GM18498 (cell line): ENCODE data around the gene BMP7.
"Not testable (repeated sequence)": the region's sequence is repeated elsewhere in the genome, so short reads cannot be mapped to it uniquely, and the experiment has no call there.

ENCODE experiments used
- ATAC-seq: cut with Tn5 transposase; IDR thresholded peaks from one replicate; pipeline ENCODE4 v1.9.1; 2021; ENCODE audit warnings: mild to moderate bottlenecking, moderate library complexity; ENCODE audit not compliant: unreplicated experiment

BMP7 gene

DNA sequence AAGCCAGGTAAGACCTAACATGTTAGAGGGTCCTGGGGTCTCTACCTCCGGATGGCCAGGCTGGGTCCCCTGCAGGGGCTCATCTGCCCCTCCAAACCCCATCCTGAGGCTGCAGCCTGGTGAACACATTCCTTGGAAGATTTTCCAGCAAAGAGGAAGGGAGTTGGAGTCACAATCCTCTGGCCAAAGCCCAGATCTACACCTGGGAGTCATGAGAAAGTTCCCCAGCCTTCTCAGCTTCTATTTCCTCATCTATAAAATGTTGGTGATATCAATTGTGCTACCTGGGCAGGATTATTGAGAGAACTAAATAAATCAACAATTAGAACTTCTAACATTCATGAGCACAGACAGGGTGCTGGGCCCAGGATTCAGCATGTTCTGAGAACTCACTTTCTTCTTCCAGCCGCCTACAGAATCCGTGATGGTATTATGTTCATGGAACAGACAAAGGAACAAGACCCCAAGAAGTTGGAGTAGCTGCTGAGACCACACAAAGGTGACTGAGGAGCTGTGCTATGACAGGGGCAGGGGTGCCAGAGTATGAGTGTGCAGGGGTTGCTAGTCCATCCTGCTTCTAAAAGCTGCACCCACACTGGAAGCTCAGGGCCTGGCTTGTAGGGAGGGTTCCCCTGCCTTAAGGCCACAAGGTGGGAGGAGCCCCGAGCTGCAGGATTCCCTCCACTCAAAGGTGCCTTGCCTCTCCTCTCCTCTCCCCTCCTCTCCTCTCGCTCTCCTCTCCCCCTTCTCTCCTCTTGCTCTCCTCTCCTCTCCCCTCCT is 68.9 kb downstream of the BMP7 start:
- no peak for ATAC-seq

DNA sequence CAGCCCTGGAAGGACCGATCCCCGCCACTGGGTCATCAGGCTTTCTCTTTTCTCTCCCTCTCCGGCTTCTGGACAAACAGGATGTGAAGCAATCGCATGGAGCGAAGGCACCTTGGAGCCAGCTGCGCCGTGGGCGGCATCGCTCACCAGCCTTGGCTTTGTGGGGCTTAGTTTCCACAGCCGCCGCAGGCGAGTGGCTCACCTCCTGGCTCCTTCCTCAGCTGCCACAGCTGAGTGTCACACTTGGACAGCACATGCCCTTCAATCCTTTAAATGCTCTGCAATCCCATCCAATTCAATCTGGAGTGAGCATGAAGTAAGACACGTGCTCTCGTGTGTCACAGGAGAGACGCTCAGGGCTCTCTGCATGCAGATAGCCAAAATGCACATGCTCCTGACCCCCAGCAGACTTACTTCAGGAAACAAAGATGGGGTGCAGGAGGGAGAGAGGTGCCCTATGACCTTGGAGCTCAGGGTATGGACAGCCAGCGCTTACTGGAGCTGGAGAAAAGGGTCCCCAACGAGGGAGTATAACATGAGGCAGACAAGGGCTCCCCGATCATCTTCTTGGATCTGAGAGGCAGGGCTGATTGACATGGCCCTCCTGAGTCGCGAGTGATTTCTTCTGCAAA is 70.9 kb downstream of the BMP7 start:
- ATAC-seq, result no peak

DNA sequence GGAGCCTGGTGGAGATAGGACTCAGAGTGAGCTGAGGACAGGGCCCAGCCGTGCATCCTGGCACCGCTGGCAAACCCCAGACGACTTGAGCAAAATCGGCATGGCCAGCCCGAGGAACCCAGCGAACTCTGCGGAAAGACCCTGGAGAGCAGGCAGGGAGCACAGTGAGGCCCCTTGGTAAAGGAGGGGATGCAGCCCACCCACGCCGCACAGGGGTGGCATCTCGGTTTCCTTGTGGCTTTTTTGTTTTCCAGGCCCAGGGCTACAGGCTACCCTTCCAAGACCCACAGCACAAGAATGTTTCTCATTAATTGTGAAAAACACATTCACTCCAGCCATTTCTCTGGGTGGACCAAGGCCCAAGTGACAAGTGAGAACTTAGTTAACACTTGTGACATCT is 71.4 kb downstream of the BMP7 start:
- no peak for ATAC-seq

DNA sequence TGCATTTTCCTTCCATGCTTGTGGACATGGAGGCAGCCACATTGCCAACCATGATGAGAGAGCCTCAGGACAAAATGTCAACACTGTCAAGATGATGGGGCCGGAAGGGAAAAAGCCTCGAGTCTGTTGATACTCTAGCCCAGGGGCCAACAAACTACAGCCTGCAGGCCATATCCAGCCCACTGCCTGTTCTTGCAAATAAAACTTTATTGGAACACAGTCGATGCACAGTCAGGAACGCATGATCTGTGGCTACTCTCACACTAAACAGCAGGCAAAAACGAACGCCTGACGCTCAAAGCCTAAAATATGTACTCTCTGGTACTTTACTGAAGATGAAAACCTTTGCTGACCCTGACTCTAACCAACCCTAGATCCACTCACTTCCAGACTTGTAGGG is 72.3 kb downstream of the BMP7 start:
- no peak for ATAC-seq

DNA sequence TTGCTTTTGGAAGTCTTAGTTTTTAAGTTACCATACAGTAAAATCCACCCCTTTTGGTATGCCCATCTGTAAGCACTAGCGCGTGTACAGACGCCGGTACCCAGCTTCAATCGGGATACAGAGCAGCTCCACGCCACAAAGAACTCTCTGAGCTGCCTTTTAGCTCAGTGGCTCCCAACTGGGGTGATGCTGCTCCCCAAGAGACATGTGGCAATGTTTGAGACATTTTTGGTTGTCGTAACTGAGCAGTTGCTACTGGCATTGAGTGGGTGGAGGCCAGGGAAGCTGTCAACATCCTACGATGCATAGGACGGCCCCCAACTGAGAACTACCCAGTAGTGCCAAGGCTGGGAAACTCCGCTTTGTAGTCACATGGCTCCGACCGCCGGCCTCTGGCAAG is 73.3 kb downstream of the BMP7 start:
- ATAC-seq, result no peak

DNA sequence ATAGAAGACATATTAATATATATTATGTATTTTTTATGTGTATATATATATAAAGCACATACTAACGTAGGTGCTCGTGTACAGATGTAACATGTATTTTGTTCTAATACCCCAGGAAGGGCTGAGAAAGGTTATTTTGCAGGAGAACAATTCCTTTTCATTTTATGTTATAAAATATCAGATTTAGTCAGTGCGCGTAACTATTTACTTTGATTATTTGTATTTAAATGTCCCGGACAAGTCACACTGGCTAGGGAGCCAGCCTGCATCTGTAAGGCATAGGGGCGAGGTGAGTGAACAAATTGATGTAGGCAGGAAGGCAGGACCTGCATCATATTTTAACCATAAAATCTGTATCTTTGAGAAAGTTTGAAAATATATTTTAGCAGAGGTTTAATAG is 74.1 kb downstream of the BMP7 start:
- ATAC-seq, result no peak

DNA sequence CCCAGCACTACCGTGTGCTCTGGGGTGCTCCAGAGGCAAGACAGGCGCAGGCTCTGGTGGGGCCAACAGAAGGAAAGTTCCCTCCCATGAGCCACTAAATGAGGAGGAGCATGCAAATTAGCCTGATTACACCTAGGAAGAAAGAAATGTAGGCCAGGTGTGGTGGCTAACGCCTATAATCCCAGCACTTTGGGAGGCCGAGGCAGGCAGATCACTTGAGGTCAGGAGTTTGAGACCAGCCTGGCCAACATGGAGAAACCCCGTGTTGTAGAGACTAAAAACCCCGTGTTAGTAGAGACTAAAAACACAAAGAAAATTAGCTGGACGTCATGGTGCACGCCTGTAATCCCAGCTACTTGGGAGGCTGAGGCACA is 75.2 kb downstream of the BMP7 start:
- ATAC-seq, result not testable (repeated sequence)

DNA sequence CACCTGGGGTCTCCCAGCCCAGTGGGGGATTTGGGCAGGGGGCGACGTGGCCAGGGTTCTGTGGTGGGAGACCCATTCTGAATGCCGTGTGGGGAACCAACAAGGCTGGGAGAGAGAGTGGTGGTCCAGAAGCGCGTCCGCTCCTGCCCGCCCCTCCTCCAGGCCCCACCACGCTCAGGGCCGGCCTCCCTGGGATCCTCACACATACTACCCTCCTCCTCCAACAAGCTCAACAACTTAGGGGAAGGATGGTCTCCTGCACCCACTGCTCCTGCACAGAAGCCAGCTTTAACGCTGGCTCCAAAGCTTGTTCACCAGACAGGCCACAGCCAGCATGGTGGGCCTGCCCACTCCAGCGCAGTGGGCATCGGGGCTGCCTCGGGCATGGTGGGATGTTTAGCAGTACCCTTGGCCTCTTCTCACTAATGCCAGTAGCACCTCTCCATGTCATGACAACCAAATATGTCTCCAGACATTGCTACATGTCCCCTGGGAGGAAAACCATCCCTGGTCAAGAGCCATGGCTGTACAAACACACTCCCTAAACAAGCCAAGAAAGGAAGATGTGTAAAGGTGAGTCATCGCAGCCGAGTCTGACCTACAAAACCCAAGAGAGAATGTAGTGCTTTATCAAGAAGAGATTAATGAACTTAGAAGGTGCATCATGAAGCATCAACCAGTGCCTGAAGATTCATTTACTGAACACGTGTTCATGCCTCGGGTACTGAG is 75.7 kb downstream of the BMP7 start:
- no peak for ATAC-seq

DNA sequence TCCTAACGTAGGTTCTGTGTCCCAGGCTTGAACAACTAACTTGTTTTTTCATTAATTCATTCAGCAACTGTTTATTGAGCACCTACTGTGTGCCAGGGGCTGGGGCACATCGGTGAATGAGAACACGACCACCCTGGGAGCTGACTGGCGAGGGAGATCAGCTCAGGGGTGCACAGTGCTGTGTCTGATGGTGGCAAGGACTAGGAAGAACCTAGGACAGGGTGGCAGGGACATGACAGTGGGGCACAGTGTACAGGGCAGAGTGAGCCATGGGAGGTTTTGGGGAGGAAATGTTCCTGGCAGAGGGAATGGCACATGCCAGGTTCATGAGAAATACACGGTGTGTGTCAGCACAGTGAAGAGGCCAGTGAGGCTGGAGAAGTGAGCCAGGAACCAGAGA is 76.7 kb downstream of the BMP7 start:
- no peak for ATAC-seq

DNA sequence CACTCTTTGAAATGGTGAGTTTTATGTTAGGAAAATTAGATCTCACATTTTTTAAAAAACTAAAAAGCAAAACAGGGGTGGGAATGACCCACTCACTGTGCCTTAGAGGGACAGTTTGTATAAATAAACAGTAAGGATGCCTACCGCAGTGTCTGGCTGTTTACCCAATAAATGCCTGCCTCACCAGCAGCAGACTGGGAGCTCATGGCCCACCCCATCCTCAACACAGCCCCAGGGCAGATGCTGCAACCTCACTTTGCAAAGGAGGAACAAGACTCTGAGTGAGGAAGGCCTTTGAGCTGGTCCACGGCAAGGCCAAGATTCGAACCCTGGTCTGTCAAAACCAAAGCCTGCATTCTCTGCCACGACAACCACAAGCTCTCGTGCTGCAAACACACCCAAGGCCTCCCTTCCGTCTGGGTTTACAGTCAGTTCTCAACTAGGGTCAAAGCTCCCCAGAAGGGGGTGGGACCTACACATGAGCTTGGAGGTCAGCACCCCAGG is 77.8 kb downstream of the BMP7 start:
- ATAC-seq, result no peak

DNA sequence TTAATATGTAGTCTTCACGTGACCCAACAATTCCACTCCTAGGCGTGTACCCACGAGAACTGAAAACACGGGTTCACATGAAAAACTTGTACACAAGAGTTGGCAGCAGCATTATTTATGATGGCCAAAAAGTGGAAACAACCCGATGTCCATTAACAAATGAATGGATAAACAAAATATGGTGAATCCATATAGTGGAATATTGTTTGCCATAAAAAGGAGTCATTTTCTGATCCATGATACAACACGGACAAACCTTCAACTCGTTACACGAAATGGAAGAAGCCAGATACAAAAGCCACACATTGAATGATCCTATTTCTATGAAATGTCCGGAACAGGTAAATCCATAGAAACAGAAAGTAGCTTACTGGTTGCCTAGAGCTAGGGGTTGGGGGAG is 78.4 kb downstream of the BMP7 start:
- no peak for ATAC-seq

DNA sequence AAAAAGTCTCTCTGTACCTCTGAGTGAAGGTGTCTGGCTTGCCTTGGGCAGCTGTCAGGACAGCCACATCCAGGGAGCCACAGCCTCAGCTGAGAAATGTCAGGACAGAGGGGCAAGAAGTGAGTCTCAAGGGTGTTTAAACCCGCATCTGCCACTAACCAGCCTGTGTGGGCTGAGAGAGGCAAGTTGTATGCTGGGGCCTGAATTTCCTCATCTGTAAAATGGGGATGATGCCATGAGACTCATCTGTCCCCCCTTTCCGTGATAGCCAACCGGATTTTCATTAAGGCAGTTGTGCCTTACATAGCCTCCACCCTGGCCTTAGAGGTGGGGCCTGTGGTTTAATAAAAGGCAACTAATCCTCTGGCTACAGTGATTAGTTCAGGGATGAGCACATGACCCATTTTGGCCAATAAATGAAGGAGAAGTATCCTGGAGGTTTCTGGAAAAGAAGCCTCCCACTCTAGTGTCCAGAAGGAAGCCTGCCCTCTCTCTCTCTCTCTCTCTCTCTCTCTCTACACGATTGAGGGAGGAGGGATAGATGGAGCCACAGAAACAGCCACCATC is 79.3 kb downstream of the BMP7 start:
- ATAC-seq, result no peak

DNA sequence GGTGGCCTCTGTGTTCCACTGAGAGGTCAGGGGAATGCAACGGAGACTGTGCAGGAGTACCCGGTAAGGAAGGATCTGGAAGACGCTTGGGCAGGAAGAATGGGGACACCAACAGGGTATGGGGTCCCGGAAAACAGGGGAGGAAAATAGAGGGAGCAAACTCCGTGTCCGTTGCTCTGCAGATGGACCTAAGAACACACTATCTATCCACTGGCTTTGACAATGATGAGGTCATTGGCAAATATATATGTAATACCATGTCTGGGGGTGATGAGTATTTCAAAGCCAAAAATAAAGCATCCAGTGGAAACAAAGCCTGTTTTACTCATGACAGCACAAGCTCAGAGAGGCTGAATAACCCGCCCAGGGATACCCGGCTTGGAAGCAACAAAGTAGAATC is 80.2 kb downstream of the BMP7 start:
- ATAC-seq, result no peak

DNA sequence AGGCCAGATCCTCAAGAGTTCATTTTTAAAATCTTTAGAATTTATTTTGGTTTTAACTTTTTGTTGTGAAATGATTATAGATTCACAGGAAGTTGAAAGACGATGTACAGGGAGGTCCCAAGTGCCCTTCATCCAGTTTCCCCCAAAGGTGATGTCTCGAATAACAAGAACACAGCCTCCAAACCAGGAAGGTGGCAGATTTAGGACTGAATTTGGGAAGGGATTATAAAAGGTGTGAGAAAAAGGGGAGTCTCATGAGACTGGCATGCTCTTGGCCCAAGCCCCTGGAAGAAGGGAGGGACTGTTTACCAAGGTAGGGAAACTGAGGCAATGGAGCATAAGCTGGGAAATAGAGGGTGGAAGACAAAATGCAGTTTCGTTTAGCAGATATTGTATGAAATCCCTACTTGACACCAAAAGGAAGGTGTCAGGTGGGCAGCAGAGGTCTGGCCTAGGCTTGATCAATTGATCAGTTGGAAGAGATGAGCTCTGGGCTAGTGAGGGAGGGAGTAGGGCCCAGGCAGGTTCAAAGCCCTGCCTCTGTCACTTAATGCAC is 81.2 kb downstream of the BMP7 start:
- ATAC-seq, result no peak

DNA sequence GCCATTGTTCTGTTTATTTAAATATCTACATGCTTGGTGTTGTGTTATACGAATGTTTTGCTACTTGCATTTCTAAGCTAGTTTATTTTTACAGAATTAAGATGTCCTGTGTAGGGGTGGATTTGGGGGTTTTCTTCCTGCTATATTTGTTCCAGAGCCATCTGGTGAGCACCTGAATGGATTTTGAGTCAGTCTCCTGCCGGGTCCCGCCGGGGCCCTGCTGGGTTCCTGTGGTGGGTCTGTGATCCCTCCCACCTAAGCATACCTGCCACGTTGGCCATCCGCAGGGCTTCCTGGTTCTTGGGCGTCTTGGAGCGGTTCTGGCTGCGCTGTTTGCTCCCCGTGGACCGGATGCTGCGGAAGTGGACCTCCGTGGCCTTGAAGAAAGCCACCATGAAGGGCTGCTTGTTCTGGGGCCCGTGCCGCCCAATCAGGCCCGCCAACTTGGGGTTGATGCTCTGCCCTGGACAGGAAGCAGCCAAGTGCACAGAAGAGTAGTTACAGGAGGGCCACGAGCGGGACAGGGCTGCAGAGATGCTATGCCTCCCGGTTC is 82.9 kb downstream of the BMP7 start:
- ATAC-seq, result no peak

DNA sequence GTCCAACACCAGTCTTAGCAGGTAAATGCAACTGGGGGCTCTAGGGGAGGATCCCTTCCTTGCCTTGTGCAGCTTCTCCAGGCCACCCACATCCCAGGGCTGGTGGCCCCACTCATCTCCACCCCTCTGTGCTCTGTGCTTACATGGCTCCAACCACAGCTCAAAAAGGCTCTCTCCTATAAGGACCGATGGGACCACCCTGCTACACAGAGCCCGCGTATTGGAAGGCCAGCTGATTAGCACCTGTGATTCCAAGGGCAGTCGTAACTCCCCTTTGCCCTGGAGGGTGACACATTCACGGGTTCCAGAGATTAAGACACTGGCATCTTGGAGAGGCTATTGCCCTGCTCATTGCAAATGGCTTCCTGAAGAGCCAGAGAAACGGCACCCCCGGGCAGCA is 84.8 kb downstream of the BMP7 start:
- no peak for ATAC-seq

DNA sequence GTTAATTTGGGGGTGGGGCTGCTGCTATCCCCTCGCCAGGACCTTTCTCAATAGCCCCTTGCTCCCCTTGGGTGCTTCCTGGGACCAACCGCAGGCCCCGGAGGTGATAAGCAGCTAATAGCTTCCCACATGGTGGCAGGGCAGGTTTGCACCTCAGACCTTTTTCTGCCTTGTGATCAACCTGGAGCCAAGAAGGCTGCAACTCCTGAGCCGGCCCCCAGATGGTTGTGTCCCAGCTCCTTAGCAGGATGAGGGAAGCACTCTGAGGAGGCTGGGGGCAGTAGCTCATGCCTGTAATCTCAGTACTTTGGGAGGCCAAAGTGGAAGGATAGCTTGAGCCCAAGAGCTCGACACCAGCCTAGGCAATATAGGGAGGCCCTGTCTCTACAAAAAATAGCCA is 85.5 kb downstream of the BMP7 start:
- ATAC-seq, result no peak

DNA sequence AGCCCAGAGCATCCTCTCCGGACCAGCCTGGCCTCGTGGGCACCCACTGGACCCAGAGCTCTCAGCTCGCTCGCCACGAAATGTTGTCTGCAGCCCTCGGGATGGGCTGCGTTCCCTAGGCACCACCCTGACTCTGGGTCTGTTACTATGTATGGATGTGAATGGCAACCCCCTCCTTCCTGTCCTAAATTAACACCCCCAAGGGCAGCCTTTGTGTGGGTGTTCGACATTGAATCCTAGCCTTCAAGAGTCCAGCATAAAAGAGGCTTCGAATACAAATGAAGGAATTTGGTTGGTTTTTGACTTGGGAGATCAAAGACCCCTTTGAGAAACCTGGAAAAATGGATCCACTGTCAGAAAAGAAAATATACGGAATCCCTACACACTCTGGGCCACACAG is 86.1 kb downstream of the BMP7 start:
- ATAC-seq, result no peak

DNA sequence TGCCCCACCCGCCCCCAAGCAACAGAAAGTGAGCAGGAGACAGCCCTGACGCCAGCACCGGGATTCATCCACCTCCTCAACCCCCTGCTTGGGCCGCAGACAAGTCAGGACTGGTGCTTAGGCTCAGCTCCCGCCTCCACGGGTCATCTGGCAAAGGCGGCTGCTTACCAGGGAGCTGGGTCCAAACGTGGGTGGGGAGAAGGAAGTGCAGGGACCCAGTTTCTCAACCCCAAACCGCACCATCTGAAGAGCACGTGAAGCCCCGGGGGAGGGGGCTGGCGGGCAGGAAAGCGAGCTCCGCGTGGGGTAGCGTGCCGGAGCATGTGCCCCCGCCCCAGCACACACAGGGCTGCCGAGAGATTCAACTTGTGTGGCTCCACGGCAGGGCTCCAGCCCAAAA is 87.2 kb downstream of the BMP7 start:
- ATAC-seq, result no peak

DNA sequence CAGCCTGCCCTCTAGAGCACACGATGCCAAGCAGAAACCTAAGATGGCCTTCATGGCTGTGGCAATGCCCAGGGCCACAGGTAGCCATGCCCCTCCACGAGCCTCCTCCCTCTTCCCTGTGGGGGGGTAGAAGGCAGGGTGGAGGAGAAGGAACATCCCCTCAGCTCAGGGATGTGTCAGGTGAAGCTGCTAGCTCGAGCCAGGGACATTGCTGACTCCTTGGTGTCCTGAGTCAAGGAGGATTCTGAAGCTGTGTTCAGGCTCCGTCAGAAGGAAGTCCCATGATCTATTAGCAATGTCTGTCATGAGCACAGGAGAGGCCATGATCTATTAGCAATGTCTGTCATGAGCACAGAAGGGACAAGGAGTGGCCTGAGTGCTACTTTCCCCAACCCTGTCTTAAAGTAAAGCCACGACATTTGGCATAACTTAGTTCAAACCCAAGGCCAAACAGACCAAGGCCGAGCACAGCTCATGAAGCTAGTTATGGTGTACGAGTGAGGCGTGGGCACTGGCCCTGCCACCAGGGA is 87.8 kb downstream of the BMP7 start:
- ATAC-seq, result no peak
